ENCODE measurements around the gene FBXW10. TPM values are rescaled to one million over a fixed set of nuclear protein-coding genes. Genes with fewer than 3 reads are reported as not detected.
"Not testable (repeated sequence)": the region's sequence is repeated elsewhere in the genome, so short reads cannot be mapped to it uniquely, and the experiment has no call there.

Gene FBXW10
- total RNA-seq, 1 donor from 2014 or later = not detected

DNA sequence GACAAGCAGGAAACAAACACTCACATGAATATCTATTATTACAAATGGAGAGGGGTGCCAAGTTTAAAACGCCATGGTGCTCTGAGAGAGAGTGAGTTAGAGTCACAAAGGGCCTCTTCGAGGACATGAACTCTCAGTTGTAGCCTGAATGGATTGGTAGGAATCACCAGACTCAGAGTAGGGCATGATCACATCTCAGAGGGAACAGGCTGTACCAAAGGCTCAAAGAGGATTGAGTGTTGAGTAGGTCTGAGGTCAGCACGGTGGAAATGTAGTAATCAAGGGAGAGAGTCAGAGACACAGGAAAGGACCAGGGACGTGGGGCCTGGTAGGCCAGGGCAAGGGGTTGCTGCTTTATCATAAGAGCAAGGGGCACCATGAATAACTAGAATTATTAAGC, 10.5 kb upstream of the FBXW10 start:
- H3K27me3 Mint-ChIP-seq (ENCODE audit: low read depth); intact Hi-C loops (cut with micrococcal nuclease); H3K4me3 Mint-ChIP-seq (ENCODE audit: low read depth); H3K27ac Mint-ChIP-seq; H3K36me3 Mint-ChIP-seq (ENCODE audit: low read depth); DNase-seq (ENCODE audit: low spot score); H3K4me1 Mint-ChIP-seq (ENCODE audit: low read depth); H3K9me3 Mint-ChIP-seq: not testable (repeated sequence)

GRCh38 chr17:18739616-18740391, 4.0 kb upstream of the FBXW10 start:
- DNase-seq (ENCODE audit: low spot score); H3K4me1 Mint-ChIP-seq (ENCODE audit: low read depth); H3K27ac Mint-ChIP-seq; intact Hi-C loops (cut with micrococcal nuclease); H3K36me3 Mint-ChIP-seq (ENCODE audit: low read depth); H3K9me3 Mint-ChIP-seq; H3K27me3 Mint-ChIP-seq (ENCODE audit: low read depth); H3K4me3 Mint-ChIP-seq (ENCODE audit: low read depth): not testable (repeated sequence)

DNA sequence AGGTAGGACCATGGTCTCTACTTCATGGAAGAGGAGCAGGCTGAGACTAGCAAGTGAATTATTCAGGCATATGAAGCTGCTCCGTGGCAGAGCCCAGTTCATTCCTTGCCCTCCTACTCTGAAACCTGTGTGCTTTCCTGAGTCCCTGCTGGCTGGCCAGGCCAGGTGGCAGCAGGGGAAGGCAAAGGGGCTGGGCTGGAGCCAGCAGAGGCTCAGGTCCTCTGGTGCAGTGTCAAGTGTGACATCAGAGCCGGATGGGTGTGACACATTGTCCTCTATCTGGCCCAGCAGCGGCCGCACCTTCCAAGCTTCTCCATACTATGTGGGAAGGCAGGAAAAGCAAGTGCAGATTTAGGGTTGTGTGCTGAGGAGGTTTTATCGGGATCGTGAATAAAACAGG, 2.6 kb upstream of the FBXW10 start:
- intact Hi-C loops (cut with micrococcal nuclease); DNase-seq (ENCODE audit: low spot score); H3K27me3 Mint-ChIP-seq (ENCODE audit: low read depth); H3K36me3 Mint-ChIP-seq (ENCODE audit: low read depth); H3K27ac Mint-ChIP-seq; H3K4me3 Mint-ChIP-seq (ENCODE audit: low read depth); H3K9me3 Mint-ChIP-seq; H3K4me1 Mint-ChIP-seq (ENCODE audit: low read depth): not testable (repeated sequence)

DNA sequence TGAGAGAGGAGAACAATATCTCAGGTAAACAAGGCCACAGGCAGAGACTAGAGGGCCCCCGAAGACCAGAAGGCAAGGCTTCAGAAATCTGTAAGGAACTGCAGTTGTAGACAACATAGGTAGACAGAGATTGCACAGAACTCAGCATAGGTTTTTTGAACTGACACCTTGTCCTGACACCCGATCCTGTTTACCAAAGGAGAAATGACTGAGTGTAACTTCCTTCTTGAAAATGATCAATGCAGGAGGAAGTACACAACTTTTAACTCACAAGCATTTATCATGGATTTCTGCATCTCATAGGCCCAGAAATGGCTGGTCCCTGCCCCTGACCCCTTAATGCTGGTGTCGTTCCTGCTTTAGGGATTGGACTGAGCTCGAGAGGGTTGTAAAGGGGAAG, 872 bp downstream of the FBXW10 start:
- DNase-seq (ENCODE audit: low spot score); H3K27me3 Mint-ChIP-seq (ENCODE audit: low read depth); H3K36me3 Mint-ChIP-seq (ENCODE audit: low read depth); H3K4me3 Mint-ChIP-seq (ENCODE audit: low read depth); intact Hi-C loops (cut with micrococcal nuclease); H3K4me1 Mint-ChIP-seq (ENCODE audit: low read depth); H3K27ac Mint-ChIP-seq; H3K9me3 Mint-ChIP-seq: not testable (repeated sequence)

- H3K27me3 Mint-ChIP-seq (ENCODE audit: low read depth); H3K4me3 Mint-ChIP-seq (ENCODE audit: low read depth); H3K27ac Mint-ChIP-seq; intact Hi-C loops (cut with micrococcal nuclease); DNase-seq (ENCODE audit: low spot score); H3K4me1 Mint-ChIP-seq (ENCODE audit: low read depth); H3K9me3 Mint-ChIP-seq; H3K36me3 Mint-ChIP-seq (ENCODE audit: low read depth): not testable (repeated sequence)
Measured at GRCh38 chr17:18746551-18746950, 2.7 kb downstream of the FBXW10 start.

GRCh38 chr17:18747501-18747900, 3.6 kb downstream of the FBXW10 start:
- H3K27me3 Mint-ChIP-seq (ENCODE audit: low read depth); H3K4me3 Mint-ChIP-seq (ENCODE audit: low read depth); H3K36me3 Mint-ChIP-seq (ENCODE audit: low read depth); H3K4me1 Mint-ChIP-seq (ENCODE audit: low read depth); DNase-seq (ENCODE audit: low spot score); H3K9me3 Mint-ChIP-seq; intact Hi-C loops (cut with micrococcal nuclease); H3K27ac Mint-ChIP-seq: not testable (repeated sequence)

DNA sequence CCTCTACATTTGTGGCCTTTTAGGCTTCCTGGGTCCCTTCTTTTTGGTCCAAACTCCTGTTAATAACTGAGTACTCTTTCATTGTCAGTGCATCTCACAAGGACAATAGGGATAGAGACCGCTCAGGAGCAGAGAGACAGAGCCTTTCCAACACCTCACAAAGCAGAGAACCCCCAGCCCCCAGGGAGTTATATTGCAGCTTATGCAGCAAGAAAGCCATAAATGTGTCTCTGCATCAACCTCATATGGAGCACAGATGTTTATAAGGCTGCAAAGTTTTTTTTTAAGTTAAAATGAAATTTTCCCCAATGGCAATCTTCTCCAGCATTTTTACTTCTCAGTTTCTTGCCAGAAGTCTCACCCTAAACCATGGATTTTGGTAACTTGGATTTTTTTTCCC, 6.4 kb downstream of the FBXW10 start:
- H3K9me3 Mint-ChIP-seq; DNase-seq (ENCODE audit: low spot score); H3K27me3 Mint-ChIP-seq (ENCODE audit: low read depth); H3K27ac Mint-ChIP-seq; H3K4me1 Mint-ChIP-seq (ENCODE audit: low read depth); intact Hi-C loops (cut with micrococcal nuclease); H3K4me3 Mint-ChIP-seq (ENCODE audit: low read depth); H3K36me3 Mint-ChIP-seq (ENCODE audit: low read depth): not testable (repeated sequence)

DNA sequence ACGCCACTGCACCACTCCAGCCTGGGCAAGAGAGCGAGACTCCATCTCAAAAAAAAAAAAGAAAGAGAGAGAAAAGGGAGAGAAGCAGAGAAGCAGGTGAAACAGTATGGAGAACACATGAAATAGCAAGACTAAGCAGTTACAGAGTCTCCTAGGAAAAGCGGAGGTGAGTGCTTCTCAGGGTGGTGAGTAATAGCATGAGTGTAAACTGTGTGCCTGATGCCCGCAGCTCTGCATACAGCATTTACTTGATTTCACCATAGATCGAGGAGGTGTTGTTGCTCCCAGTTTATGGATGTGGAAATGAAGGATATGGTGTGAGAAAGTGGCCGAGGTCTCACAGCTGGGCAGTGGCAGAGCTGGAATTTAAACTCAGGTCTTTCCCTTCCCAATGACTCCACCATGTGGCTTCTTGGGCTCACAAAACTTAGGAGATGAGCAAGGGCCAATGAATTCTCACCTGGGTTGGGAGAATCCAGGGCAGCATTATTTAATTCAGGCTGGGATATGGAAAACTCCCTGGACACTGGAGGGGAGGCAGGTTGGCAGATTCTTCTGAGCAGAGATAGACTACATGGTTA, 10.1 kb downstream of the FBXW10 start:
- intact Hi-C loops (cut with micrococcal nuclease); H3K27ac Mint-ChIP-seq; DNase-seq (ENCODE audit: low spot score); H3K9me3 Mint-ChIP-seq; H3K36me3 Mint-ChIP-seq (ENCODE audit: low read depth); H3K4me1 Mint-ChIP-seq (ENCODE audit: low read depth); H3K27me3 Mint-ChIP-seq (ENCODE audit: low read depth); H3K4me3 Mint-ChIP-seq (ENCODE audit: low read depth): not testable (repeated sequence)

DNA sequence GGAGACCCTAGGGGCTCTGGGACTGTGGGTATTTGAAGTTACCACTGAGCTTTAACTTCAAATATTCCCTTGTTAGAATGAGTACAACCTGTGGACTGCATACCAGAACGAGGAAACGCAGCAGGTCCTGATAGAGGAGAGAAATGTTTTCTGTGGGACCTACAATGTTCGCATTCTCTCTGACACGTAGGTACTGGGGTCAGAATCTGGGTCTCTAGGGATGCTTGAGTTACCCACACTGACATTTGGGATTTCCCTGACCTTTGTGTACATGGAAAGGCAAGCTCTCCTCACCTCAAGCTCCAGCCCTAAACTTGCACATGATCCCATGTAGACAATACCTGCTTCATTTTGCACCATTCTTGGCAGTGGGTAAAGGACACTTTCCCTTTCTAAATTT, 12.1 kb downstream of the FBXW10 start:
- H3K4me1 Mint-ChIP-seq (ENCODE audit: low read depth); intact Hi-C loops (cut with micrococcal nuclease); H3K27ac Mint-ChIP-seq; H3K4me3 Mint-ChIP-seq (ENCODE audit: low read depth); H3K9me3 Mint-ChIP-seq; DNase-seq (ENCODE audit: low spot score); H3K36me3 Mint-ChIP-seq (ENCODE audit: low read depth): not testable (repeated sequence)
- peaks cover 10% of the 10 kb centered on the region for H3K27me3 Mint-ChIP-seq (ENCODE audit: low read depth)

DNA sequence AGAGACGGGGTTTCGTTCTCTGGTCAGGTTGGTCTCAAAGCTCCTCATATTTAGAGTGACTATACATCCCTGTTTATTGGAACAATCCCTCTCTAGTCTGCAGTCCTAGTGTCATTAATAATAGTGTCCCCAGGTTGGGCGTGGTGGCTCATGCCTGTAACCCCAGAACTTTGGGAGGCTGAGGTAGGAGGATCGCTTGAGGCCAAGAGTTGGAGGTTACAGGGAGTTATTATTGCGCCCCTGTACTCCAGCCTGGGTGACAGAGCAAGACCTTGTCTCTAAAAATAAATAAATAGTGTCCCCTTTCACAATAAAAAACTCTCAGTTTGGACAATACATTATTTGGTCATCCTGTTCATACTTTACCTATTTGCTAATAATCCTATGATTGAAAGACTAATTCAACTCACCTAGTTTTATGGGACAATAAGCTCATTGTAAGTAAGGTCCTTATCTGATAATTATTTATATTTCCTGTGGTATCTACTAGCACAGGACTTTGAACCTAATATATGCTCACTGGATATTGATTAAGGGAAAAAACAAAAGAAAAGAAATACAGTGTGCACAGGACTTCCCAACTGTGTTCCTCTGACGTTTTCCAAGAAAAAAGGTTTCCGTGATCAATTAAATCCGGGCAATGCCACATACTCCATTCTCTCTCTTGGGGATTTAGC, 13.7 kb downstream of the FBXW10 start:
- H3K4me3 Mint-ChIP-seq (ENCODE audit: low read depth); intact Hi-C loops (cut with micrococcal nuclease); H3K27me3 Mint-ChIP-seq (ENCODE audit: low read depth); DNase-seq (ENCODE audit: low spot score); H3K4me1 Mint-ChIP-seq (ENCODE audit: low read depth); H3K36me3 Mint-ChIP-seq (ENCODE audit: low read depth); H3K9me3 Mint-ChIP-seq; H3K27ac Mint-ChIP-seq: not testable (repeated sequence)

GRCh38 chr17:18758344-18758743, 14.5 kb downstream of the FBXW10 start:
- H3K9me3 Mint-ChIP-seq; H3K27ac Mint-ChIP-seq; H3K27me3 Mint-ChIP-seq (ENCODE audit: low read depth); intact Hi-C loops (cut with micrococcal nuclease); H3K4me1 Mint-ChIP-seq (ENCODE audit: low read depth); H3K4me3 Mint-ChIP-seq (ENCODE audit: low read depth); DNase-seq (ENCODE audit: low spot score); H3K36me3 Mint-ChIP-seq (ENCODE audit: low read depth): not testable (repeated sequence)

- H3K36me3 Mint-ChIP-seq (ENCODE audit: low read depth); H3K27ac Mint-ChIP-seq; H3K9me3 Mint-ChIP-seq; intact Hi-C loops (cut with micrococcal nuclease); H3K27me3 Mint-ChIP-seq (ENCODE audit: low read depth); DNase-seq (ENCODE audit: low spot score); H3K4me3 Mint-ChIP-seq (ENCODE audit: low read depth); H3K4me1 Mint-ChIP-seq (ENCODE audit: low read depth): not testable (repeated sequence)
Measured at GRCh38 chr17:18760221-18760620, 16.4 kb downstream of the FBXW10 start.

GRCh38 chr17:18770572-18770971, 26.7 kb downstream of the FBXW10 start:
- DNase-seq (ENCODE audit: low spot score); H3K27me3 Mint-ChIP-seq (ENCODE audit: low read depth); intact Hi-C loops (cut with micrococcal nuclease); H3K36me3 Mint-ChIP-seq (ENCODE audit: low read depth); H3K4me1 Mint-ChIP-seq (ENCODE audit: low read depth); H3K27ac Mint-ChIP-seq; H3K9me3 Mint-ChIP-seq; H3K4me3 Mint-ChIP-seq (ENCODE audit: low read depth): not testable (repeated sequence)

Data from activated T-helper 2 cell treated with anti-CD3 and anti-CD28 coated beads, Interferon-gamma antibody, Interleukin-2, Interleukin-4, amounts not matched to agents 10 μg/mL and 5 μg/mL and 100 μg/mL, durations not matched to agents 14 hours and 24 hours and 36 hours (primary cell).